HG03060 (cell line): ENCODE data around the gene C20orf173.
"Not testable (repeated sequence)": the region's sequence is repeated elsewhere in the genome, so short reads cannot be mapped to it uniquely, and the experiment has no call there.

ENCODE experiments used
- ATAC-seq: cut with Tn5 transposase; IDR thresholded peaks from one replicate; pipeline ENCODE4 v1.9.1; 2021; ENCODE audit warnings: low read depth, moderate number of reproducible peaks; ENCODE audit not compliant: unreplicated experiment

Gene C20orf173, protein sequence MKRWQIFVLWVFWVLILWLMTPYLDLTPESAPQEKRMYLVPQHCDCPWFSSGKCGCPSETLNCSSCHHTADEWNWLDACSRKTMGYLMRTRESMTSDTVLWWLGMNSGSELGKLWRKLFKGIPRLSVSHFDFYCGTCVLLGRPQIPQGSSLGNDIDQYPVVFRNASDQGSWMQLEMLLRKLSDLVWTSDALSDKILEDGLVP

DNA sequence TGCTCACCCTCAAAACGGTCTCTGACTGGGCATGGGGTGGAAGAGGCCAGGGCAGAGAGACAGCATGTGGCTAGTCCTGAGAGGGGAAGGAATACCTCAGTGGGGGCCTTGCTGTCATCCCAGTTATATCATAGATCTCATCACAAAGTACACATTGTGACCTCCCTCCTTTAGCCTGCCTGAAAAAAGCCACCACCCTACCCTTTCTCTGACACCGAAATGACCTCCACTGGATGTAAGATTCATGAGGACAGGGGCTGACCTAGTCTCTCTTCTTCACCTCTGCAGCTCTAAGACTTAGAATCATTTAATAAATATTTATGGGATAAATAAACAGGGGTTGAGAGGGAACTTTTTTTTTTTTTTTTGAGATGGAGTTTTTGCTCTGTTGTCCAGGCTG, at the start of gene C20orf173:
TSS of gene C20orf173 (minus strand) at position 101 of the 400 bp plus-strand sequence. CDS start 279 bp downstream, outside the sequence.
- ATAC-seq = no peak

DNA sequence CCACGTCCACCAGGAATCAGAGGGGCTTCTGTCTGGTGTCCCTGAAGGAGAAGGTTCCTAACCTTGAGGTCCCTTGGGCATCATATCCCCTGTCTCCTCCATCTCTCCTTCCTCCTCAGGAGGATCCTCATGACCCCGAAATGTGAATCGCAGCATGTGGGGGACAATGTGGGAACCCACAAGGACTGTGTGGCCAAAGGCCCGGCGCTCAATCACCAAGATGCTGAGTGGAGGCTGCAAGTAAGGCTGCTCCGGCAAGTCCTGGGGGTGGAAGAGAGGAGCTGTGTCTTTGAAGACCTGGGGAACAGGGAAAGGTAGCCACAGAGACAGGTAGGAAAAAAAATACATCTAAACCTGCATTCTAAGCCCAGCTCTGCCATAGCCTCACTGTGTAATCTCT, 49.7 kb upstream of the C20orf173 start:
- no peak for ATAC-seq

DNA sequence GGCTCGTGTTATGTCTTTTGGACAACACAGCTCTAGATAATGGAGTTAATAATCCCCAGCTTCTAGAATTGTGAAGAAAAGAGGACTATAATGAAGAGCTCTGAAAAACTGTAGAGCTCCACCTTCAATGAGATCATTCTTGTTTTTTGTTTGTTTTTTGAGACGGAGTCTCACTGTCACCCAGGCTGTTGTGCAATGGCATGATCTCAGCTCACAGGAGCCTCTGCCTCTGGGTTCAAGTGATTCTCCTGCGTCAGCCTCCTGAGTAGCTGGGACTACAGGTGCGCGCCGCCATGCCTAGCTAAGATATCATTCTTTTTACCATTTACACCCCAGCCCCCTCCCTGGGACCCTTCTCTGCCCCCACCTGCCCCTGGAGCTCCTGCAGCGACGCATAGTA, 49.0 kb upstream of the C20orf173 start:
- no peak for ATAC-seq

DNA sequence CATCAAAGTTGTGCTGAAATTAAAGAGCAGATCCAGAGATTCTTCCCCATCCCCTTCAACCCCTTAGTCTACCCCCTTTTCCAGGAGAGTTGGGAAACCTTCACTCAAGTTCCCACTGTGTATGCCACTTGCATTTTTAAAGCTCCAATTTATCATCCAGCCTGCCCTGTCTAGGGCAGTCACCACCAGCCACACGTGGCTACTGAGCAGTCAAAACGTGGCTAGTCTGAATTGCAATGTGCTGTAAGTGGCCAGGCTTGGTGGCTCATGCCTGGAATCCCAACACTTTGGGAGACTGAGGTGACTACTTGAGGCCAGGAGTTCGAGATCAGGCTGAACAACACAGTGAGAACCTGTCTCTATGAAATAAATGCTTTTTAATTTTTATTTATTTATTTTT, 47.4 kb upstream of the C20orf173 start:
- ATAC-seq = no peak

DNA sequence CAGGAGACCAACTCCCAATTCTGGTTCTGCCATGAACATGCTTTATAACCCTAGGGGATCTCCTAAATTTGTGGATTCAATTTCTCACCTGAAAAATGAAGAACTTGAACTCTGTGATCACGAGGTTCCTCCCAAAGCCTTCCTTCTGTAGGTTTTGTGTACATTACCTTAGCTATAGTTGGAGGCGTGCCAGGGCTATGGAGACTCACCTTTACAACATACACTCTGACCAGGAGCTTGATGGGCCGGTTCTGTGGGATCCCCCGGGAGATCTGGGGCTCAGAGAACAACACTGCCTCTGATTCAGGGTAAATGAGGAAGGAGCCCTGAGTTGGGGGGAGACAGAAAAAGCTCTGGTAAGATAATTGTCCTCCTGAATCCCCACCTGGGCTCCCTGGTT, 46.5 kb upstream of the C20orf173 start:
- no peak for ATAC-seq

DNA sequence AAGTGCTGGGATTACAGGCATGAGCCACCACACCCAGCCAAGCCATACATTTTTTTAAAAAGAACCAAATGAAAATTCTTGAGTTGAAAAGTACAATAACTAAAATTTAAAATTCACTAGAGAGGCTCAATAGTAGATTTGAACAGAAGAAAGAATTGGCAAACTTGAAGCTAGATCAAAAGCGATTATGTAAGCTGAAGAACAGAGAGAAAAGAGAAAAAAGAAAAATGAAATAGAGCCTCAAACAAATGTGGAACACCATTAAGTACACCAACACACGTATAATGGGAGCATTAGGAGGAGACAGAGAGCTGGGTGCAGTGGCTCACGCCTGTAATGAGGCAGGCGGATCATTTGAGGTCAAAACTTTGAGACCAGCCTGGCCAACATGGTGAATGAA, 43.4 kb upstream of the C20orf173 start:
- no peak for ATAC-seq

DNA sequence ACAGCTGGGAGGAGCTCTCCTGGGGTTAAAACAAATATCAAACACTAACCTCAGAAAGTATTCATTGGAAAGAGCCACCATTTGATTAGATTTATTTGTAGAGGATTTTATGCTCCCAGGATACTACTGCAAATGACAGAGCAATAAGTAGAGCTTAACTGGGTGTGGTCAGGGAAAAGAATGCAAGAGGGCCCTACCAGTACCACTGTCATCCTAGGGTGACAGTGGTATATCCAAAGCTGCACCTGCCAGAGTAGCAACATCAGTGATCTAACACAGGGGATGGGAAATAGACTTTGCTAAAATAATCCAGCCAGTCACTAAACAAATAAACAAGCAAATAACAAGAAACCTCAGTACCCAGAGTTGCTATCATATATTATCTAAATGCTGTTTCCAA, 42.1 kb upstream of the C20orf173 start:
- ATAC-seq = no peak

DNA sequence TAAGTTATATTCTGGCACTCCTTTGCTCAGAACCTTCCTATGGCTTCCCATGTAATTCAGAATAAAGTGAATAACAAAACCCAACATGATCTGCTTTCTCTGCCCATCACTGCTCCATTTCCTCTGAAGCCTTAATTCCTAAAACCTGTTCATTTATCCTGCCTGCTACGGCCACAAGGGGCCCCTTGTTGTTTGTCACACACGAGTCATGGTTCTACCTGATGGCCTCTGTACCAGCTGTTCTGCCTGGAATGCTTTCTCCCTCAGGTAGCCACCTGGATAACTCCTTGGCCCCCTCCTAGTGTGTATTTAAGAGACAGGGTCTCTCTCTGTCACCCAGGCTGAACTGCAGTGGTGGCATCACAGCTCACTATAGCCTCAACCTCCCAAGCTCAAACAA, 39.2 kb upstream of the C20orf173 start:
- no peak for ATAC-seq

DNA sequence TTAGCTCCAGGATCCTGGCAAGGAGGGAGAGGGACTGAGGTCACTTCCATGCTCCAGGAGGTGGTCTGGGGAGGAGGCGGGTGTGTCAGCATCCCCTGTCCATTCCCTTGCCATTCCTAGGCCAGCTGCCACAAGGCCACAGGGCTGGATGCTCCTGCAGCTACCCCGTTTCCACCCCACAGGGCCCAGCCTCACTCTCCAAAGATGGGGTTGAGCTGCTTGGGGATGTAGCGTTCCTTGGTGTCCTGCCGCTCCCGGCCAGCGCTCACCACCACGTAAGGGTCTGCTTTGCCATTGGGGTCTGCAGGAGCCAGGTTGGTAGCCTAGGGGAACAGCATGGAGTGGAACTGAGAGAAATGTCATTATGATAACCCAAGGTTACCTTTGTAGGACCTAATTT, 35.5 kb upstream of the C20orf173 start:
- ATAC-seq = no peak

DNA sequence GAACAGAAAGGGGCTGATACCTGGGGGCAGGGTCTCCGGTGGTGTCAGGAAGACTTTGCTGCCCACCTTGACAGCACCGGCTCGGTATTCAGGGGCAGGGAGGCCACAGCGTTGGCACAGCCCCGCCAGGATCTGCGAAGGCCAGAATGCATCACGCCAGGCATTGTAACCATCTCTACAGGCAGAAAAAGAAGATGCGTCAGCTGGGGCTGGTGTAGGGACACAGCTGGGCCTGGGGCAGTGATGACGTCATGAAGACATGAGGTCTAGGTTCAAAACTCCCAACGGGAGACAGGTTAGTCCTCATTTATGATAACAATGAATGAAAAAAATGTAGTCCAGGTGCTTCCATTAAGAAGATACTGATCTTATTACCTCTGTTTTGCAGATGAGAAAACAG, 34.4 kb upstream of the C20orf173 start:
- ATAC-seq = no peak

DNA sequence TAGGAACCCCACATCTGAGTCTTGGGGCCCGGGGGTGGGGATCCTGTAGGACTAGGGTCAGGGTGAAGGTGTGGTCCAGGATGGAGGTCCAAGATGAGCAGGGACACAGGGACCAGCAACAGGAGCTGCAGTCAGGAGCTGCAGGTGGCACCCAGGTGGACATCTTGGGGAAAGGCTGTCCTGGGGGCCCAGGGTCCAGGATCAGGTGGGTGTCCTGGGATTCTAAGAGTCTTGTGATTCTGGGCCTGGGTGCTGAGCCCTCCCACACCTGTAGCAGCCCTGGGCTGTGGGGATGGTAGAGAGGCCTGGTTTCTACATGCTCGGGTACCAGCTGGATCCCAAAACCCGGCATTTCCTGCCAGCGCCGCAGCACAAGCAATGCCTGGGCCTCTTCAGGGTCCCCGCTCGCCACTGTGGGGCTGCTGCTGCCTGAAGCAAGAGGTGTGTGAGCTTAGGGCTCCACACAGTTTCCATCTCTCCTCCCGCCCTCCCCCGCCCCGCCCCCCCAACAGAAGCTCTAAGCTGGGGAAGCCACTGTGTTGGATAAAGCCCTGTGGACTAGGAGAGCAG, 33.2 kb upstream of the C20orf173 start:
- no peak for ATAC-seq

DNA sequence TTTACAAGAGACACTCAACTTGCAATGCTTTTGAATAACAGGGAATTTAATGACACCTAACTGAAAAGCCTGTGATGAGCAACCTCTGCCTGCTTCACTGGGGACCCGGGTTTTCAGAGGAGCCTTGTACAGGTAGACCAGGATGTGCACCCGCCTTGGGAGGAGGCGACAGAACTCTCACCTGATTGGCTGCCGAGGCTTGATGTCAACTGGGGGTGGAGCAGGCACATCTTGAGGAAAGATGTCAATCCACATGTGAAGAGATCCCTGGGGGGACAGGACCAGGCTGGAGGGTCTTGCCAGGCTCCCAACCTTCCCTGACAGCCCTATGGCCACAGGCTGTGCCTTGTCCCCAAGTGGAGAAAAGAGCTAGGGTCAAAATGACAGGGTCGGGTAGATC, 32.2 kb upstream of the C20orf173 start:
- no peak for ATAC-seq

DNA sequence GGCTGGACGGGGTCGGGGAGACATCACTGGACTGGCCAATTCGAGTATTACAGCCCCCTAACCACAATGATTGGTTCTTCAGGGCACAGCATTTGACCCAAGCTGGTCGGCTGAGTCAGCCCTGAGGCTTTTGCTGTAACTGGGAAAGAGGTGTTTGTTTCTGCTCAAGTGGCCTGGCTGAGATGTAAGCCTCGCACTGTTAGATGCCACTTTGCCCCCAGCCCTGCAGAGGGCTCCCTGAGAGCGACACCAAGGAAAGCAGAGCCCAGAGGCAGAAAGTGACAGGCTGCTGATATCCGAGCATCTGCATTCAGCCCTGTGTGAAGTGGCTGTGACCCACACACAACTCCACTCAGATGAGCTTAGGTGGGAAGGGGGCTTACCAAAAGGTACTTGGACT, 31.8 kb upstream of the C20orf173 start:
- no peak for ATAC-seq

DNA sequence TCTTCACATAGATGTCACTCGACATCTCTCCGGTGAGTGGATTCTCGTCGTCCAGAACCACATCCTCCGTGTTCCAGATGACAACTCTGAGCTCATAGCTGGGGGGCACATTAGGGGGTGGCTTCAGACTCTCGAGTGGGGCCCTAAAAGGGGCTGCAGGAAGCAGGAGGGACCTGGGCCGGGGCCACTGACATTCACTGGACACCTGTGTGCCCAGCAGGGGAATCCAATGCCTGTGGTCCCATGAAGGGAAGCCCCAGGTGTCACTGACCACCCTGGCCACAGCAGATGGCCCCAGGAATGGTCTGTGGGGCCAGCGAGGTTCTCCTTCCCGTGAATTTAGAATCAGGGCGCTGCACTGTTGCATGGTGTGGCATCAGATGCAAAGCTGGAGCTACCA, 31.1 kb upstream of the C20orf173 start:
- no peak for ATAC-seq

DNA sequence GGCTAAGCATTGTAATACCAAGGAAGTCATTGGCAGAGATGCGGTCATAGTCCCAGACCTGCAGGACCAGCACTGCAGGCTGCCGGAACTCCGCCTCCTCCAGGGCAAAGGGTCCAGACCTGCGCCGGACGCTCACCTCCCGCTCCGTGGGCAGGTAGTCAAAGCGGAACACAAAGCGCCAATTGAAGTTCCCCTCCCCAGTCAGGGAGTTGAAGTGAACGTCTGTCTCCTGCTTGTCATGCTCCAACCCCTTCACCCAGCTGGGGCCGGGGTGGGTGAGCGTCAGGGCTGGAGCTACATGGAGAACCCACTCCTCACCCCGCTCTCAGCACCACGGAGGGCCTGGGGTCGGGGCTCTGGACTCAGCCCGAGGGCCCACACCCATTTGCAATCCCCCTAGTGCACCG, 30.7 kb upstream of the C20orf173 start:
- no peak for ATAC-seq

DNA sequence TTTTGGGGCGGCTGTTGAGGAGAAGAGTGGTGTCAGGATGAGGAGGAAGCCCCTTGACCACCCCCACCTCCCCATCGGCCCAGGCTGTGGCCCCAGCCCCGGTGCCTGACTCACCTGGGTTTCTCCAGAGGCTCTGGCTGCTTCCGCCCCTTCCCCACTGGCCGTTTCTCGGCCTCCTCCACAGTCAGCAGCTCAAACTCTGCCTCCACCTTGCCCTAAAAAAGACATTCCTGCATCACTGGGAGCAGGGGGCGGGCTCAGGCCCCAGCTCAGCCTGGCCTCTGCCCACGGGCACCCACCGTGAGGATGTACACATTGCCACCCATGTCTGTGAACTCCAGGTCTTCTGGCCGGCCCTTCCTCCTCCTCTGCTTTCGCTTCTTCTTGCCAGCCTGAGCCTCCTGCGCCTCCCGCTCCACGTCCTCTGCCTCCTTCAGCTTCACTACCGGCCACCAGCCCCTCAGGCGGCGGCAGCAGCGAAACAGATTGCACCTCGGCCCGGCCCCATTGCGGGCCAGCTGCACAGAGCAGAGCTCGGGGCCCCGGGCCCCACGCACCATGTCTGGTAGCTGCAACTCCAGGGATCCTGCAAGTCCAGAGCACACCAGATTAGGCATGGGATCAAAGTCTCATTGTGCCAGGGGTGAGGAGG, 29.7 kb upstream of the C20orf173 start:
- ATAC-seq = no peak

DNA sequence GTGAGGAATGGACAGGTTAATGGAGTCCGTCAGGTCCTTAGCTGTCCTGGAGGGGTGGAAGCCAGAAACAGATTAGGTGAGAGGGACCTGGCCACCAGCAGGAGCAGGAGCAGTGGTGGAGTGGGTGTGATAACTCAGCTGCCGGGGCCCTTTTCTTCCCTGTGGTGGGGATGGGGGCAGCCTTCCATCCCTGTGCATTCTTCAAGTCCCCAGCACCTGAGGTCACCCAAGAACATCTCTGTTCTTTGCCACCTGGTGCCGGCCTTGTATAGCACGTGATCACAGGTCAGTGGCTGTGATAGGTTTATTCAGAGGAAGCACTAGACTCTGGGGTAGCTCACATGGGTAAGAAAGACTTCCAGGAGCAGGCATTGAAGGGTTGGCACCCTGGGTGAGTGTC, 29.0 kb upstream of the C20orf173 start:
- no peak for ATAC-seq

DNA sequence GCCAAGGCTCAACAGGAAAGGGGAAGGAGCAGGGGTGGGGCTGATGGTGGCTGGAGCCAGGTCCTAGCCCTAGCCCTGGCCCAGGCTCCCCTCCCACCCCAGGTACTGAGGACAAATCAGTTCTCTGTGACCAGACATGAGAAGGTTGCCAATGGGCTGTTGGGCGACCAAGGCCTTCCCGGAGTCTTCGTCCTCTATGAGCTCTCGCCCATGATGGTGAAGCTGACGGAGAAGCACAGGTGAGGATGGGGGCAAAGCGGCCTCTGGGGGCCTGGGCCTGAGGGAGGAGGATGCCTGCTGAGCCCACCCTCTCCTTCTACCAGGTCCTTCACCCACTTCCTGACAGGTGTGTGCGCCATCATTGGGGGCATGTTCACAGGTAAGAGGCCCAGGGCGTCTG, 27.4 kb upstream of the C20orf173 start:
- no peak for ATAC-seq

DNA sequence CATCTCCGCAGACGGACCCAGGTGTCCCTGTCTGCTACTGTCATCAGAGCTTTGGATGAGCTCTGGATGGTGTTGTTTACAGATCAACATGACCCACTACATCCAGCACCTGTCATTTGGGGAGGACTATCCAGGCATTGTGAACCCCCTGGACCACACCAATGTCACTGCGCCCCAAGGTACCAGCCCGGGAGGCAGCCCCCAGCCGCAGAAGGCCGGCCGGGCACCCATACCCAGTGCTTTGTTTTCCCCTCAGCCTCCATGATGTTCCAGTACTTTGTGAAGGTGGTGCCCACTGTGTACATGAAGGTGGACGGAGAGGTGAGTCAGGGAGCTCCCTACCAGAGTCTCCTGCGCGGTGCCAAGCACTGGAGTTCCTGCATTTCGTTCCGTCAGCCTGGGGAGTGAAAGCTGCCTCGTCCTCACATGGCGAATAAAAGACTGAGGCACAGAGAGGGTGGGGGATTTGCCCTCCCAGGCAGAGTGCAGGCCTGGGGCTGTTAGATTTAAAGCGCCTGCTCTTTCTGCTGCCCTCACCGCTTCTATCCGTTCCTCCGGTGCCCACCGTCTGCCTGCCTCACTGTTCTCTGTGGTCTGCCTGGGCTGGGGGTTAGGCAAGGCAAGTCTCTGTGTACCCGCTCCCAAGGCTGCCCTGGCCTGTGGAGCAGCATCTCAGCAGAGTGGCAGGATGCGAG, 26.6 kb upstream of the C20orf173 start:
- no peak for ATAC-seq

DNA sequence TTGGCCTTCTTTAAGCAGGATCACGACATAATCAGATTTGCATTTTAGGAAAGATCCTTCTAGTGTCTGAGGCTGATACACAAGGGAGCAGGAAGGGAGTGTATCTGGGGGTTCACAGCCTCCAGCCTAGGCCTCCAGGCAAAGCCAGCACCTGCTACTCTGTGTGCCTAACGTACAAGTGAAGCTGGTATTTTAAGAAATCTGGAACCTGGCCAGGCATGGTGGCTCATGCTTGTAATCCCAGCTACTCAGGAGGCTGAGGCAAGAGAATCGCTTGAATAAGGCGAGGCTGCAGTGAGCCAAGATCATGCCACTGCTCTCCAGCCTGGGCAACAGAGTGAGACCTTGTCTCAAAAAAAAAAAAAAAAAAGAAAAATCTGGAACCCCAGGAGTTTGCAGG, 26.0 kb upstream of the C20orf173 start:
- ATAC-seq = not testable (repeated sequence)

DNA sequence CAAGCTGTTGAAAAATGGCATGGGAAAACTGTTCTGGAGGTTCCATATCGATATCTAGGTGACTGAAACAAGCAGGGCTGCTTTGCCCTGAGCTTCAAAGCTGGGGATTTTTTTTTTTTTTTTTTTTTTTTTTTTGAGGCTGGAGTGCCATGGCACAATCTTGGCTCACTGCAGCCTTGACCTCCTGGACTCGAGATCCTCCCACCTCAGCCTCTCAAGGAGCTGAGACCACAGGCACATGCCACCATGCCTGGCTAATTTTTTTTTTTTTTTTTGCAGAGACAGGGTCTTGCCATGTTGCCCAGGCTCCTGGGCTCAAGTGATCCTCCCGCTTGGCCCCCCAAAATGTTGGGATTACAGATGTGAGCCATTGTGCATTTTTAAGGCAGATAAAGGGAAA, 23.5 kb upstream of the C20orf173 start:
- no peak for ATAC-seq

DNA sequence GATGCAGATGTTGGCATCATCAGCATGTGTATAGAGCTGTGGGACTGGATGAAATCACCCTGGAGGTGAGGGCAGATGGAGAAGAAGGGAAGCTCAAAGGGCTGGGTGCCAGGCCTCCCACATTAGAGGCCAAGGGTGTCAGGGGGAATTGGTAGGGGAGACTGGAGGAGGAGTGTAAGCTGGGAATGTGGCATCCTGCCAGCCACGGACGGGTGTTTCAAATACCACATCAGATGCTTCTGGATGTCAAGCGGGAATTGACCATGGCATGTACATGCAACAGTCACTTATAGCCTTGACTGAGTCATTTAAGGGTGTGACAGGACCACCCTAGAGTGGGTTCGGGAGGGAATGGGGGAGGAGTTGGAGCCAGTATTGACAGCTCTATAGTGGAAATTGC, 22.1 kb upstream of the C20orf173 start:
- ATAC-seq = no peak
